CD1c-positive myeloid dendritic cell (primary cell): Measurements from ENCODE around the gene SMOC2.
"Not testable (repeated sequence)": the region's sequence is repeated elsewhere in the genome, so short reads cannot be mapped to it uniquely, and the experiment has no call there.

Source experiments
- DNase-seq: peaks from one replicate; pipeline ENCODE4 v3.0.0-alpha.2; 2016; ENCODE audit errors: extremely low spot score

SMOC2 gene

GRCh38 chr6:168600381-168600780 lies 159.4 kb downstream of the SMOC2 start:
- DNase-seq = no peak

GRCh38 chr6:168601111-168601510 lies 160.1 kb downstream of the SMOC2 start:
- no peak for DNase-seq

- DNase-seq = no peak
These were observed 160.6 kb downstream of the SMOC2 start for GRCh38 chr6:168601546-168601945.

- no peak for DNase-seq
These were observed 161.6 kb downstream of the SMOC2 start for GRCh38 chr6:168602576-168602975.

DNA sequence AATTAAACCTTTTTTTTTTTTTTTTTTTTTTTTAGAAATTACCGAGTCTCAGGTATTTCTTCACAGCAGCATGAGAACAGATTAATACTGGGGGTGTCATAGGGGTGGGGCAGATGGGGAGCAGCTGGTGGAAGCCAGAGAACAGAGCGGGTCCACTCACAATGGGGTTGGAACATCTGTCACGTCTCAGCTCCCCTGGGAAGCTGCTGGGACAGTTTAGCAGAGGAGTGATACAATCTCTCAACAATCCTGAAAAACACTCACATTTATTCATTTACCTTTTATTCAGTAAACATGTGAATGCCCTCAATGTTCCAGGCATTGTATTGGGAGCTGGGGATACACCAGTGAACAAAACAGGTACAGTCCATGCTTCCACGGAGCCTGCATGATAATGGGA lies 162.2 kb downstream of the SMOC2 start:
- DNase-seq = no peak

- no peak for DNase-seq
These were observed 165.0 kb downstream of the SMOC2 start for GRCh38 chr6:168605964-168606363.

GRCh38 chr6:168606722-168607121 lies 165.7 kb downstream of the SMOC2 start:
- no peak for DNase-seq

DNA sequence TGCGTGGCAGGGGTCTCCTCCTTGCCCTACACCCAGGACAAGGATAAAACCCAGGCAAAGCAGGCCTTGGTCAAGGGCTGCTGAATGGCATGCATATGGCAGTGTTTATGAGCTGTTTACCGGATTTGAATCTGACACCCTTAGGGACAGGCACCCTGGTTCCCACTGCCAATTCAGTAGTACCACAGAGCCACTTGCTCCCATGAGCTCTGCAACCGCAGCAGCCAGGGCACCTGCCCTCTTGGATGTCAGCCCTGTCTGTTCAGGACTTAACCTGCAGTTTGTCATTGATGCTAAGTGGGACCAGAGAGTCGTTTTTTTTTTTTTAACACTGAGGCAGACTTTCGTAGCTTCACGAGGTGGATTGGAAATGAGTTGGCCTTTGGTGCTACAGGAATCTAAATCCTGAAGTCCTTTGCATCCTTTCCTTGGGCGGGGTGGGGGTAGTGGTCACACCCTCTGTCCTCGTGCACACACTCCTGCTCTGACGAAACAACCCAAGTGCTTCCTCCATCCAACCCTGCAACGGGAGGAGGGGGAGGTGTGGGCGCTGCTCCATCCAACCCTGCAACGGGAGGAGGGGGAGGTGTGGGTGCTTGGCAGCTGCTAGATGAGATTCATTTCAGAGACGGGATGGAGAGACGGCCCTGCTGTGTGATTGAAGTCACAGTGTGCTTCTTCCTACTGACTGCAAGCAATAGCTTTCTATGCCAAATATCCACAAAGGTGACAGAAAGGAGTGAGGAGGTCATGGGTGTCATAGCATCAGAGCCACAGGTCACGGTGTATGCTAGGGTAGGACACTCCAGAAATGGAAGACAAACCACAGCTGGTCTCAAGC lies 166.5 kb downstream of the SMOC2 start:
- no peak for DNase-seq

DNA sequence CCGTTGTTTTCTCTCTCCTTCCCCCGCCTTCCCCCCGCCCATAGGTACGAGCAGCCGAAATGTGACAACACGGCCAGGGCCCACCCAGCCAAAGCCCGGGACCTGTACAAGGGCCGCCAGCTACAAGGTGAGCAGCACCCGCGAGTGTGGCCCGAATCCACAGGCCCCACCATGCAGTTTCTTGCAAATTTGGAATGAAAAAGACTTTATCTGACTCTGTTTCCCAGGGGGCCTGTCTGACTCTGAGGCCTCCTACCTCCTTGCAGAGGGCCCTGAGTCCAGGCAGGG lies 167.1 kb downstream of the SMOC2 start:
- no peak for DNase-seq

DNA sequence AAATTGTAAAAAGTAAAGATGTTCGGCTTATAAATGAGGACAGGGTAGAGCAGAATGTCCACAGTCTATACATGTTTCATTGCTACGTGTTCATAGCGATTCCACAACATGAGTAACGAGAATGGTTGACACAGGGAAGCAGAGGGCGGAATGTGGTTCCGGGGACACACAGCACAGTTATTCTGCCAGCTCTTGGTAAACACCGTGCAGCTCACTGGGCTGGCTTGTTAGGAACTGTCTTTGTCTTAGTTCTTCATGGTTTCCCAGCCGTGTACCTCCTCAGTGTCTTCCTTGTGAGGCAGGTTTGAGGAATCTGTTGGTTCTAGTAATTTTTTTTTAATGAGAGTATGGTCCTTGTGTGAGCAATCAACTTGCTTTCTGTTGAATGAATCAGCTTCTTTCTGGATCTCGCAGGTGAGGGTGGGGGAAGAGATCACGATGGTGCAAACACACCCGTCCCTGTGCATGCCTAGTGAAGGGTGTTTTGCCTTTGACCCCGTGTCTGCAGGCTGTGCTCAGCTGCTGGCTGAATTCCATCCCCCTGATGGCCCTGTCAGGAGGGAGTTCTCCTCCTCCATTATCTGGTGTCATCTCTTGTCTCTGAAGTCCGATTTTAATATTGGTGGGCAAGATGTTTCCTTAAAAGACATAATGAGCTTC lies 168.2 kb downstream of the SMOC2 start:
- no peak for DNase-seq

- no peak for DNase-seq
These were observed 169.0 kb downstream of the SMOC2 start for GRCh38 chr6:168609914-168610490.

DNA sequence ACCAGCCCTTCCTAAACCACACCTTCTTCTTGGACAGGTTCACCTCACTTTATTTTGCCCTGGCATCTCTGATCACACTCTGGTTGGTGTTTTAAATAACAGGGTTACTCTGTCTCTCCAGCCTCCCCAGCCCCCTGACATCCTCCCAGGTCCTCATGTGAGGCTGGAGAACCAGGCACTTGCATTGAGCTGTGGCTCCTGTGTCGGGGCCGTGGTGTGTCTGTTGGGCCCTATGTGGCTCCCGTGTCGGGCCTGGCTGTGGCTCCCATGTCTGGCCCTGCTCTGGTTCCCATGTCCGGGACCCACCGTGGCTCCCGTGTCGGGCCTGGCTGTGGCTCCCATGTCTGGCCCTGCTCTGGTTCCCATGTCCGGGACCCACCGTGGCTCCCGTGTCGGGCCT lies 170.0 kb downstream of the SMOC2 start:
- DNase-seq = not testable (repeated sequence)

GRCh38 chr6:168611691-168612090 lies 170.7 kb downstream of the SMOC2 start:
- DNase-seq = no peak

- no peak for DNase-seq
These were observed 171.6 kb downstream of the SMOC2 start for GRCh38 chr6:168612586-168612985.

DNA sequence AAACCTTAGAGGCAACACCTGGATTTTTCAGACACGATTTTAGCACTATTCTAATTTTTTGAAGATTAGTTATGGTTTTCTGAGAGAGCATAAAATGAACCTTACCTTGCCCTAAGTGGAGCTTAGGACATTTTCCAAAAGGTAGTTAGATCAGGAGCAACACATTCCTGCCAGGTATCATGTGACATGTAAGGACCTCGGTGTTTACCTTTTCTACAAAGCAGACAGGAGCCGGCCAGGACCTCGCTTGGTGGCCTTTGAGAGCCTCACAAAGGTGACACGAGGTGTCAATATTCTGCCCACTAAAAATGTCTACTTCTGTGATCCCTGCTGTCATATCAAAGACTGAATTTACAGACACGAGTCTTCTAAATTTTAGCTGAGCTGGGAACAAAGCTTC lies 174.9 kb downstream of the SMOC2 start:
- no peak for DNase-seq

DNA sequence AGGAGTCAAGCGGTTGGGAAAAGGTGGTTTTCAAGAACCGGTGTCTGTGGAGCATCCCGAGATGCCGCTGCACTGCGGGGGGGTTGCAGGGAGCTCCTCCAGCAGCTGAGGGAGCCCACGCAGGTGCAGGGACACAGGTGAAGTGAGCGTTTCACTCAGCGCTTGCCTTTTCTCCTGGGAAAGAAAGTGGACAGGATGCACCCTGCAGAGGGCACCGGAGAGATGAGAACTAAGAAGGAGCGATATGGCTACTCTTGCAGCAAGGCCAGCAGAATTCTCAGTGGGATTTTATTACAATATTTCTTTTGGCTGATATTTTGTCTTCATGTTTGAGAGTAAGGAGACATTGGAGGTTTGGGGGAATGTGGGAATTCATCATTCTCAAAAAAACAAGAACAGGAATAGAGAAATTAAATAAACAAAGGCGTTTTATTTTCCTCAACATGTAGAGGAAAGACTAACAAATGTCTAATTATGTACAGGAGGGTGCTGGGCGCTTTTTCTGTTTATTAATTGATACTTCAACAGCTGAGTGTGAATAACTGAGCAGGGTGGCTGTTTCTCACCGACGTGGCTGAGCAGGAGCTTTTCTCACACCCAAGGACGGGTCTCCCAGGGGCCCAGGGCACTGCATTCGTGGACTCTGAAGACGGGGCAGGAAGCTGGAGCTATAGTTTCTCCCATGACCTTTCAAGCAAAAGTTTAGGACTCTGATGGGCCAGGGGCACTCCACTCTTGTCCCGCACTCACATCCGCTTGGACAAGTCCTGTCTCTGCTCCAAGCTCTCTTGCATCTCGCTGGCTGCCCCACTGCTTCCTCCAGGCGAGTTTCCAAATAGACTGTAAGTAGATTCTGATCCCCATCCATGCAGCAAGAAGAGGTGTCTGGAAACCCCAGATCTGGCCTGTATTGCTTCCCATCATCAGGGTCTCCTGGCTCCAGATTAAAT lies 176.1 kb downstream of the SMOC2 start:
- DNase-seq = no peak

DNA sequence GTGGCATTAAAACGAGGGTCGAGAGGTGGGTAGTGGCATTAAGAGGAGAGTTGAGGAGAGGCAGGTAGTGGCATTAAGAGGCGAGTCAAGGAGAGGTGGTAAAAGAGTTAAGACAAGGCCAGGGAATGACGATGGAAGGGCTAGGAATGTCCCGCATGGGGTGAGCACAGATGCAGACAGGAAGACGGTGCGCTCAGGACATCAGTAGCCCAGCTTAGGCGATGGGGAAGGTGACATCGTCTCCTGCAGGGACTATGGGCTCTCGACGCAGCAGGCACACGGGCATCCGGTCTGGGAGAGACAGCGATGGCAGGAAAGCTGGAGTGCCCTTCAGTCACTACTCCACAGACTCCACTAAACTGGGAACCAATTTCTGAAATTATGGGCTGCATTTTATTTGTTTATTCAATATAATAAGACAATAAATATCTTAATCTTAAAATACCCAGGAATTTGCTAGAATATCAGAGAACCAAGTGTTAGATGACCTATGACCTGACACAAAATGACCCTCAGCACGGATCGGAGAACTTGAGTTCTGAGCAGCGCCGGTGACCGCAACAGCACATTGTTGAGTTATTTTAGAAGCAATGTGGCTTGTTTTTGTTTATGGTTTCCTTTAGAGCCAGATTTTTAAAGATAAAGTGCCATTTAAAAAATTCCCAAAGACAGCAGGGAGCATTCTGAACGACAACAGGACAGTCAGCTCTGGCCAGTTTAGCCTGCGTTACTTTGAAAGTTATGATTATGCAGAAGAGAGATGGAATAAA lies 177.7 kb downstream of the SMOC2 start:
- DNase-seq = no peak

DNA sequence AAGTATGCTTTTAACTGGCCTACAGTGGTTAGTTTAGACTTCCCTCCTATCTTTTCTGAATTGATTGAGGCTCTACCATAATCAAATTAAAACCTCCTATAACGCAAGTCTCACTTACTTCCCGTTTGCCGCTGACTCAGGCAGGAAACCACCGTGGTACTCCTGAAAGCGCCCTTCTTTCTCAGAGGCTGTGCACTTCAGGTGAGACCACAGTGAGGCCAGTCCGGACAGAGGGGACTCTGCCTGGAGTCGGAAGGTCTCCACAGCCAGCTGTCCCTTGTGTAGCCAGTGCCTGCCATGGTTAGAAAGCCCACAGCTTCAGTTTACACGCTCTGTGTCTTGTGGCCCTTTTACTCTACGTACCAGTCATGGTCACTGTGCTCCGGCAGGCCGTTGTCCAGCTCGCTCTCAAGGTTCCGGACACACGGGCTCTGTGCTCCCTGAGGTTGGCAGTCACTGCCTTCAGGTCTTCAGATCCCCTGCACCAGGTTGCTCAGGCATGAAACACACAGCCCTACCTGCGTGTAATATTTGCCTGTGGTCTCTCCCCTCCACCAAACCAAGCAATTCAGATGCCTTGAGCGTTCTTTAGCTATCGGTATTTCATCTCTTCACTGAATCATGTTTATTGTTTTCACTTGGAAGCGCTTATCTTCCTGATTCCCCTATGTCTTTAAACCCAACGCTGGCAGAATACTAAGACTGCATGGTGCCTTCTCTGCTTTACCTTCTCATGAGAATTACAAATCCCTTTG lies 178.8 kb downstream of the SMOC2 start:
- DNase-seq = no peak

GRCh38 chr6:168620578-168620977 lies 179.6 kb downstream of the SMOC2 start:
- DNase-seq = no peak

GRCh38 chr6:168623736-168624135 lies 182.8 kb downstream of the SMOC2 start:
- no peak for DNase-seq

- no peak for DNase-seq
These were observed 183.6 kb downstream of the SMOC2 start for GRCh38 chr6:168624540-168624939.
